Kidney (tissue), 14 donors: ENCODE measurements around the gene CDH13. TPM values are rescaled to one million over a fixed set of nuclear protein-coding genes. Genes with fewer than 3 reads are reported as not detected.
A peak's percentile ranks its signal among the peaks of the same experiment; 100 is the strongest.

Experiments
- DNase-seq, 5 donors: peaks; one replicate each; pipeline ENCODE4 v3.0.0-alpha.2; 2013 to 2020
- FAIRE-seq: peaks from 2 replicates; lab custom pipeline; 2012; peaks lifted over from hg19 to GRCh38; lab: Jason Lieb, UNC
- H3K27ac ChIP-seq, 2 donors: one replicate each; pipeline ENCODE4 v1.7.0; 2013; ENCODE audit warnings: low read depth in 2 of 2, low read length in 2 of 2, inconsistent platforms in 1 of 2
- H3K27me3 ChIP-seq: one replicate; pipeline ENCODE4 v1.7.1; 2013; ENCODE audit warnings: low read length, inconsistent platforms; ENCODE audit not compliant: control insufficient read depth, insufficient read depth
- H3K36me3 ChIP-seq, 3 donors: one replicate each; pipeline versions ENCODE4 v1.7.0 to v1.7.1; 2013; ENCODE audit warnings: low read length in 3 of 3, control low read depth in 1 of 3, inconsistent platforms in 1 of 3; ENCODE audit not compliant: insufficient read depth in 3 of 3, control insufficient read depth in 2 of 3
- H3K4me1 ChIP-seq, 3 donors: one replicate each; pipeline versions ENCODE4 v1.7.0 to v1.7.1; 2013; ENCODE audit warnings: low read length in 3 of 3, inconsistent platforms in 1 of 3, low read depth in 1 of 3; ENCODE audit not compliant: control insufficient read depth in 2 of 3, insufficient read depth in 2 of 3
- H3K4me3 ChIP-seq, 3 donors: one replicate each; pipeline versions ENCODE4 v1.7.0 to v1.8.1; 2013; ENCODE audit warnings: low read length in 3 of 3, control low read depth in 1 of 3, inconsistent platforms in 1 of 3
- H3K9ac ChIP-seq, 3 donors: one replicate each; pipeline versions ENCODE4 v1.7.0 to v1.7.1; 2013; ENCODE audit warnings: low read length in 3 of 3, control low read depth in 1 of 3, inconsistent platforms in 1 of 3
- H3K9me3 ChIP-seq, 3 donors: one replicate each; pipeline versions ENCODE4 v1.7.0 to v1.7.1; 2013; ENCODE audit warnings: low read length in 3 of 3, control low read depth in 1 of 3, inconsistent platforms in 1 of 3; ENCODE audit not compliant: control insufficient read depth in 2 of 3, insufficient read depth in 1 of 3
- intact Hi-C: fragments of 100-400 bp; cut with DNase I; formaldehyde crosslinking; loops from one replicate; pipeline ENCODE4 v1.11.1; 2022
- polyA plus RNA-seq: library from polyadenylated mRNA; stranded (reverse); fragments of 350-450 nt; fragmentation: Illumina TruSeq; extraction: RNeasy Lipid Tissue Mini Kit (QIAGEN cat#74804); gene quantifications from one replicate; pipeline ENCODE4 v1.2.3, GENCODE V29; 2014; ENCODE audit warnings: low read depth, low replicate concordance; ENCODE audit not compliant: insufficient read depth
- total RNA-seq: library from RNA; stranded (reverse); fragmentation: NEBNext Ultra II Directional; extraction: Animal tissue kit (Norgen Biotek cat#: 25700); gene quantifications from one replicate; pipeline ENCODE4 v1.2.1, GENCODE V29; 2021
- TF ChIP-seq, protein P1 (sequence below): IDR thresholded peaks from 3 replicates; pipeline ENCODE4 v1.5.1; 2012; ENCODE audit warnings: mild to moderate bottlenecking, moderate library complexity, borderline replicate concordance; ENCODE audit not compliant: insufficient read depth; ENCODE audit errors: extremely low read depth
- donor health status: control.
- donor health status: control.
- donor health status: control.
- donor health status: control.
- donor health status: control.
- donor health status: DM: yes; HTN: yes; CAD: no.
- donor health status: Normal renal cell carcinoma (clear cell type).

Gene CDH13
- total and polyA plus RNA-seq, 2 donors from 2014 or later = 4.8 to 13.8 TPM

DNA sequence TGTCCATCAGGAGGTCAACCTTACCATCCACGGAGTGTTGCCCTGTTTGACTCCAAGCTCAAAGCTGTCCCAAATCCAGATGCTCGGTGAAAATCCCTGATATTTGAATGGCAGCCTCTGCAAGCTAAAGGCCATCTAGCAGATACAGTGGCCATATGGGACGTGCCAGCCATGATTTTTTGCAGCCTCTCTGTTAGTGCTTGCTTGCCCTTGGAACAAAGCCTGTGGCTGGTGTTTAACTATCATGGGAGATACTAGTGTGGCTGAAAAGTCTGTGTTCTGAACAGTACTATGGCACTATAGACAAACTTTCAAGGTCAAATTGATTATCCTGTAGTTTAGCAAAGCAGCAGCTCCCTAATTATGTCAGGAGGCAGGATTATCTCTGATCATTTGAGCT lies 214.3 kb downstream of the CDH13 start:
- H3K9me3 ChIP-seq = peaks cover 0 to 5% (median 0%) of the 10 kb centered on the region in 3 donors
- H3K27me3 ChIP-seq = no peaks in the 10 kb centered on the region
- intact Hi-C loops = no loop called here

DNA sequence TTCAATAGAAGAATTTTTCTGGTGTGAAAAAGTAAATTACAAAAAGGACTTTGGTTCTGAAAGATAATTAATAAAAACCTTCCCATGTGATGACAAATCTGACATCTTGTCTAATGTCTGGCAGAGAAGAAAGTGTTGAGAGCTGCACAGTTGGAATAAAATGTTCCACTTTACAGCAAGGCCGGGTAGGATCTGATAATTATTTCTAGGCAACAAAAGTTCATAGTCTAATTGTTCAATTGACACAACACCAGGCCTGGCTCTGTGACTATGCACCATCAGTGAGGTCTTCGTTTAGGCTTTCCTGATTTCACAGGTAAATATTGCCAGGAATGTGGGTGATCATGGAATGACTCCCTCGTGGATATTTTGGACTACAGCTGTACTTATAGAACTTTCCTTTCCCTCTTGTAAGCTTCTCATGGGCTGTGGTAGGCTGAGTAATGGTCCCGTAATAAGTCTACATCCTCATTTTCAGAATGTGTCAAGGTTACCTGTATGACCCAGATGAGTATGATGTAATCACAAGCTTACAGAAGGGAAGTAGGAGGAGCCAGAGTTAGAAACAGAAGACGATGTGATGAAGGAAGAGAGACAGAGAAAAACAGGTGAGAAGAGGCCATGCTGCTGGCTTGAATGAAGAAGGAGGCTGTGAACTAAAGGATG lies 217.0 kb downstream of the CDH13 start:
- Histone ChIP-seq H3K4me3 (no peak overlapping the region), H3K4me1 (no peaks in the 10 kb centered on the region), H3K36me3 (no peaks in the 10 kb centered on the region), H3K27me3 (no peaks in the 10 kb centered on the region), H3K9ac (no peak overlapping the region), H3K27ac (no peak overlapping the region), H3K9me3 (peaks cover 0 to 5% (median 0%) of the 10 kb centered on the region in 3 donors)
- FAIRE-seq = no peak
- TF ChIP-seq, protein P1, sequence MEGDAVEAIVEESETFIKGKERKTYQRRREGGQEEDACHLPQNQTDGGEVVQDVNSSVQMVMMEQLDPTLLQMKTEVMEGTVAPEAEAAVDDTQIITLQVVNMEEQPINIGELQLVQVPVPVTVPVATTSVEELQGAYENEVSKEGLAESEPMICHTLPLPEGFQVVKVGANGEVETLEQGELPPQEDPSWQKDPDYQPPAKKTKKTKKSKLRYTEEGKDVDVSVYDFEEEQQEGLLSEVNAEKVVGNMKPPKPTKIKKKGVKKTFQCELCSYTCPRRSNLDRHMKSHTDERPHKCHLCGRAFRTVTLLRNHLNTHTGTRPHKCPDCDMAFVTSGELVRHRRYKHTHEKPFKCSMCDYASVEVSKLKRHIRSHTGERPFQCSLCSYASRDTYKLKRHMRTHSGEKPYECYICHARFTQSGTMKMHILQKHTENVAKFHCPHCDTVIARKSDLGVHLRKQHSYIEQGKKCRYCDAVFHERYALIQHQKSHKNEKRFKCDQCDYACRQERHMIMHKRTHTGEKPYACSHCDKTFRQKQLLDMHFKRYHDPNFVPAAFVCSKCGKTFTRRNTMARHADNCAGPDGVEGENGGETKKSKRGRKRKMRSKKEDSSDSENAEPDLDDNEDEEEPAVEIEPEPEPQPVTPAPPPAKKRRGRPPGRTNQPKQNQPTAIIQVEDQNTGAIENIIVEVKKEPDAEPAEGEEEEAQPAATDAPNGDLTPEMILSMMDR = no peak
- no peak for DNase-seq
- intact Hi-C loops = no loop called here

More for the DNA sequence above, 214.3 kb downstream of the CDH13 start:
- TF ChIP-seq, protein P1 = no peak
- DNase-seq (no peak), FAIRE-seq (no peak)
- H3K36me3 ChIP-seq = no peaks in the 10 kb centered on the region
- no peak overlapping the region for H3K27ac ChIP-seq
- H3K4me1 ChIP-seq = no peaks in the 10 kb centered on the region
- no peak overlapping the region for H3K4me3 ChIP-seq
- H3K9ac ChIP-seq = no peak overlapping the region

DNA sequence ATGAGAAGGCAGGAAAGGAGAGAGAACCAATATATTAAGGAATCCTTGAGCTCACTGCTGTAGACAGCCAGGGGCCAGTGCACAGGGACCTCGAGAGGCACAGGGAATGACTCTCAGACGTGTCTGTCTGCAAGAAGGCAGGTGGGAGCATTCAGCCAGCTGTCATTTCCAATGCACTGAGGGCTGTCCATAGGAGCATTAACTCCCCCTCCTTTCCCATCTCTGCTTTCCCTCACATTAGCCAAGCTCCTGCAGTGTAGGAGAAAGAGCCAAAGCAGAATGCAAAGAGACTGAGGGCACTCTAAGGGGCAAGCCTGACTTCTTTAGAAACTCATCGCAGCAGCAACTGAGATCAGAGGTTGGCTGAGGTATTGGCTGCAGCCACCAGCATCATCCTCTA lies 218.3 kb downstream of the CDH13 start:
- H3K27ac ChIP-seq = no peak overlapping the region
- no peaks in the 10 kb centered on the region for H3K27me3 ChIP-seq
- TF ChIP-seq, protein P1 = no peak
- no peaks in the 10 kb centered on the region for H3K4me1 ChIP-seq
- H3K36me3 ChIP-seq = no peaks in the 10 kb centered on the region
- H3K9me3 ChIP-seq = peaks cover 0 to 5% (median 0%) of the 10 kb centered on the region in 3 donors
- peak in 4 of 5 donors; percentile 65 to 83 (median 81) for DNase-seq
- intact Hi-C loops = no loop called here
- FAIRE-seq = no peak
- no peak overlapping the region for H3K9ac ChIP-seq
- no peak overlapping the region for H3K4me3 ChIP-seq
